H9 (cell line): ENCODE measurements around the gene SDK1. TPM values are rescaled to one million over a fixed set of nuclear protein-coding genes. Genes with fewer than 3 reads are reported as not detected.
A peak's percentile ranks its signal among the peaks of the same experiment; 100 is the strongest.

Experiments
- DNase-seq: peaks from one replicate; pipeline ENCODE4 v3.0.0-alpha.2; 2017
- H2AFZ ChIP-seq: one replicate; pipeline ENCODE4 v1.6.1; 2013; ENCODE audit warnings: mild to moderate bottlenecking, low read length, control low read depth, moderate library complexity
- H2AK5ac ChIP-seq: 2 replicates; pipeline ENCODE4 v1.6.1; 2013; ENCODE audit warnings: low read length, control low read depth, mixed read lengths; ENCODE audit not compliant: insufficient read length
- H2BK120ac ChIP-seq: one replicate; pipeline ENCODE4 v1.6.1; 2013; ENCODE audit warnings: low read depth, mild to moderate bottlenecking, low read length, control low read depth, inconsistent platforms; ENCODE audit not compliant: poor library complexity, severe bottlenecking
- H2BK12ac ChIP-seq: 2 replicates; pipeline ENCODE4 v1.6.1; 2013; ENCODE audit warnings: low read length, control low read depth, mixed read lengths, low read depth; ENCODE audit not compliant: insufficient read length
- H2BK15ac ChIP-seq: 2 replicates; pipeline ENCODE4 v1.6.1; 2013; ENCODE audit warnings: low read depth, low read length, control low read depth
- H2BK20ac ChIP-seq: one replicate; pipeline ENCODE4 v1.6.1; 2013; ENCODE audit warnings: low read depth, mild to moderate bottlenecking, low read length, control low read depth, inconsistent platforms; ENCODE audit not compliant: poor library complexity, severe bottlenecking
- H2BK5ac ChIP-seq: 2 replicates; pipeline ENCODE4 v1.6.1; 2013; ENCODE audit warnings: low read length, control low read depth, mixed read lengths; ENCODE audit not compliant: insufficient read length
- H3K14ac ChIP-seq: 2 replicates; pipeline ENCODE4 v1.6.1; 2013; ENCODE audit warnings: low read length, control low read depth; ENCODE audit not compliant: insufficient read depth
- H3K18ac ChIP-seq: 2 replicates; pipeline ENCODE4 v1.6.1; 2013; ENCODE audit warnings: low read depth, mild to moderate bottlenecking, mixed read lengths, low read length, control low read depth; ENCODE audit not compliant: insufficient read length
- H3K23ac ChIP-seq: 2 replicates; pipeline ENCODE4 v1.6.1; 2013; ENCODE audit warnings: low read length, control low read depth, mixed read lengths, low read depth; ENCODE audit not compliant: insufficient read length
- H3K23me2 ChIP-seq: 2 replicates; pipeline ENCODE4 v1.6.1; 2013; ENCODE audit warnings: low read depth, mild to moderate bottlenecking, mixed read lengths, low read length, control low read depth; ENCODE audit not compliant: insufficient read length, poor library complexity, severe bottlenecking
- H3K27ac ChIP-seq: 2 replicates; pipeline ENCODE4 v1.5.1; 2013; ENCODE audit warnings: low read length, control low read depth, mixed read lengths, low read depth; ENCODE audit not compliant: insufficient read length
- H3K27me3 ChIP-seq: 2 replicates; pipeline ENCODE4 v1.6.1; 2013; ENCODE audit warnings: low read length, control low read depth, inconsistent platforms; ENCODE audit not compliant: insufficient read depth
- H3K4ac ChIP-seq: 2 replicates; pipeline ENCODE4 v1.6.1; 2013; ENCODE audit warnings: low read depth, mild to moderate bottlenecking, control low read depth, inconsistent platforms, low read length, moderate library complexity
- H3K4me1 ChIP-seq: 2 replicates; pipeline ENCODE4 v1.6.1; 2013; ENCODE audit warnings: low read length, control low read depth, inconsistent platforms; ENCODE audit not compliant: insufficient read depth
- H3K4me2 ChIP-seq: 2 replicates; pipeline ENCODE4 v1.6.1; 2013; ENCODE audit warnings: low read length, control low read depth, mixed read lengths; ENCODE audit not compliant: insufficient read length, insufficient read depth
- H3K56ac ChIP-seq: 2 replicates; pipeline ENCODE4 v1.6.1; 2013; ENCODE audit warnings: low read depth, mild to moderate bottlenecking, mixed read lengths, low read length, control low read depth; ENCODE audit not compliant: insufficient read length
- H3K79me1 ChIP-seq: 2 replicates; pipeline ENCODE4 v1.6.1; 2013; ENCODE audit warnings: low read depth, mild to moderate bottlenecking, moderate library complexity, low read length, control low read depth, inconsistent platforms; ENCODE audit not compliant: insufficient read depth, poor library complexity, severe bottlenecking
- H3K79me2 ChIP-seq: 2 replicates; pipeline ENCODE4 v1.6.1; 2013; ENCODE audit warnings: low read length, control low read depth, inconsistent platforms; ENCODE audit not compliant: insufficient read depth
- H3K9ac ChIP-seq: 2 replicates; pipeline ENCODE4 v1.6.1; 2013; ENCODE audit warnings: low read length, control low read depth, mixed read lengths; ENCODE audit not compliant: insufficient read length; ENCODE audit errors: extremely low read depth
- H3K9me3 ChIP-seq: one replicate; pipeline ENCODE4 v1.6.1; 2013; ENCODE audit warnings: low read depth, low read length, inconsistent platforms; ENCODE audit not compliant: control insufficient read depth
- H3T11ph ChIP-seq: one replicate; pipeline ENCODE4 v1.6.1; 2013; ENCODE audit warnings: mild to moderate bottlenecking, low read length, control low read depth, inconsistent platforms
- H4K20me1 ChIP-seq: one replicate; pipeline ENCODE4 v1.6.1; 2013; ENCODE audit not compliant: control insufficient read depth, insufficient read length, insufficient read depth
- H4K5ac ChIP-seq: 2 replicates; pipeline ENCODE4 v1.6.1; 2013; ENCODE audit warnings: low read depth, mild to moderate bottlenecking, mixed read lengths, low read length, control low read depth; ENCODE audit not compliant: insufficient read length
- H4K8ac ChIP-seq: replicated peaks from 2 replicates; pipeline ENCODE4 v1.6.1; 2013; ENCODE audit warnings: low read length, control low read depth, mixed read lengths, low read depth; ENCODE audit not compliant: insufficient read length
- H4K91ac ChIP-seq: 2 replicates; pipeline ENCODE4 v1.6.1; 2013; ENCODE audit warnings: low read depth, mild to moderate bottlenecking, moderate library complexity, mixed read lengths, low read length, control low read depth; ENCODE audit not compliant: insufficient read length
- H3K27ac Mint-ChIP-seq, 3 experiments: 2 replicates in 2 of 3; 3 replicates in 1 of 3; pipeline ENCODE4 v1.8.0; 2020 to 2021; ENCODE audit warnings: mixed read lengths in 3 of 3, mild to moderate bottlenecking in 1 of 3, moderate library complexity in 1 of 3
- H3K27me3 Mint-ChIP-seq: 2 replicates; pipeline ENCODE4 v1.8.0; 2021; ENCODE audit warnings: low read depth, mild to moderate bottlenecking, moderate library complexity, mixed read lengths
- H3K36me3 Mint-ChIP-seq, 3 experiments: 2 replicates in 2 of 3; 3 replicates in 1 of 3; pipeline ENCODE4 v1.8.0; 2020 to 2021; ENCODE audit warnings: low read depth in 3 of 3, mixed read lengths in 3 of 3; ENCODE audit not compliant: insufficient read depth in 1 of 3
- H3K4me1 Mint-ChIP-seq, 2 experiments: 2 replicates each; pipeline ENCODE4 v1.8.0; 2020; ENCODE audit warnings: mixed read lengths in 2 of 2
- H3K4me3 Mint-ChIP-seq, 2 experiments: 2 replicates in 1 of 2; 3 replicates in 1 of 2; pipeline ENCODE4 v1.8.0; 2020 to 2021; ENCODE audit warnings: mild to moderate bottlenecking in 2 of 2, mixed read lengths in 2 of 2, moderate library complexity in 1 of 2
- H3K9me3 Mint-ChIP-seq, 2 experiments: 2 replicates in 1 of 2; 3 replicates in 1 of 2; pipeline ENCODE4 v1.8.0; 2020; ENCODE audit warnings: mild to moderate bottlenecking in 2 of 2, mixed read lengths in 2 of 2, moderate library complexity in 1 of 2
- CTCF ChIP-seq: fragments of 200-600 bp; sonication (generic); conservative IDR thresholded peaks from 3 replicates; pipeline ENCODE4 v1.8.0; 2021; ENCODE audit warnings: antibody characterized with exemption, mild to moderate bottlenecking
- WGBS: extraction: QIAGEN DNeasy Blood & Tissue Kit; methylation state at CpG from one replicate; pipeline ENCODE4 v1.1.7; 2013; ENCODE audit warnings: missing lambda C conversion rate, low lambda C conversion rate, mixed read lengths; ENCODE audit not compliant: insufficient read length; ENCODE audit errors: extremely low coverage; 5-methylcytosine and 5-hydroxymethylcytosine counted together
- total RNA-seq: library from RNA; stranded (reverse); gene quantifications from 2 replicates; pipeline ENCODE4 v1.2.1, GENCODE V29; 2021

The SDK1 gene
- total RNA-seq, 1 experiment from 2014 or later, result 8.7 TPM

- Histone ChIP-seq H2AK5ac (peak overlapping the region; percentile 65), H4K8ac (no peak overlapping the region), H3K14ac (no peak overlapping the region), H3K23me2 (no peaks in the 10 kb centered on the region), H3K27ac (no peak overlapping the region), H4K20me1 (no peaks in the 10 kb centered on the region), H3K18ac (no peak overlapping the region), H2BK15ac (no peak overlapping the region), H2BK120ac (no peak overlapping the region), H4K91ac (no peak overlapping the region), H3K27me3 (no peaks in the 10 kb centered on the region), H2BK5ac (no peak overlapping the region), H4K5ac (no peak overlapping the region), H3K4ac (no peak overlapping the region), H2BK20ac (no peak overlapping the region), H3K9me3 (no peaks in the 10 kb centered on the region), H3T11ph (no peak overlapping the region), H3K4me2 (no peak overlapping the region), H3K23ac (no peak overlapping the region), H2BK12ac (no peak overlapping the region), H3K9ac (no peak overlapping the region), H3K79me1 (no peaks in the 10 kb centered on the region), H3K56ac (no peak overlapping the region), H2AFZ (no peak overlapping the region), H3K79me2 (no peaks in the 10 kb centered on the region), H3K4me1 (no peaks in the 10 kb centered on the region)
- no peaks in the 10 kb centered on the region; the same call in 1 of the 2 replicates for H3K27me3 Mint-ChIP-seq
- peaks cover 3 to 6% of the 10 kb centered on the region in 2 experiments for H3K4me1 Mint-ChIP-seq
- no peaks in the 10 kb centered on the region for H3K9me3 Mint-ChIP-seq
- H3K4me3 Mint-ChIP-seq, result no peak overlapping the region
- no CpG with 5 or more reads among the region's 26 CpGs for whole genome bisulfite sequencing
- H3K27ac Mint-ChIP-seq, result peak overlapping the region in 2 of 3 experiments; percentile 9 to 74; a peak in 1 of 7 replicates
- no peak for TF ChIP-seq CTCF
- H3K36me3 Mint-ChIP-seq, result no peaks in the 10 kb centered on the region; a peak in 1 of 7 replicates
- DNase-seq, result no peak
These were observed 579.4 kb downstream of the SDK1 start for GRCh38 chr7:3880228-3880987.
